Upper lobe of right lung (tissue), 1 donor: ENCODE measurements around the gene MAP3K9. TPM values are rescaled to one million over a fixed set of nuclear protein-coding genes. Genes with fewer than 3 reads are reported as not detected.

ENCODE experiments used
- ATAC-seq: fragments of 200-7000 bp; cut with Tn5 transposase; one replicate; pipeline ENCODE4 v1.9.1; 2020; ENCODE audit warnings: mild to moderate bottlenecking, moderate library complexity
- DNase-seq: peaks from one replicate; pipeline ENCODE4 v3.0.0-alpha.2; 2020
- H3K27ac ChIP-seq: fragments of 200-600 bp; one replicate; pipeline ENCODE4 v1.8.0; 2022
- H3K27me3 ChIP-seq: fragments of 200-600 bp; one replicate; pipeline ENCODE4 v1.8.0; 2022; ENCODE audit warnings: mild to moderate bottlenecking
- H3K36me3 ChIP-seq: fragments of 200-600 bp; one replicate; pipeline ENCODE4 v1.8.0; 2022
- H3K4me1 ChIP-seq: fragments of 200-600 bp; one replicate; pipeline ENCODE4 v1.8.0; 2022
- H3K4me3 ChIP-seq: fragments of 200-600 bp; one replicate; pipeline ENCODE4 v1.8.0; 2022; ENCODE audit warnings: mild to moderate bottlenecking
- H3K9me3 ChIP-seq: fragments of 200-600 bp; one replicate; pipeline ENCODE4 v1.8.0; 2022
- intact Hi-C: fragments of 100-400 bp; cut with DNase I; formaldehyde crosslinking; loops from one replicate; pipeline ENCODE4 v1.11.0; 2022
- total RNA-seq: library from RNA; stranded (reverse); fragmentation: NEBNext Ultra II Directional; extraction: Animal tissue kit (Norgen Biotek cat#: 25700); gene quantifications from one replicate; pipeline ENCODE4 v1.2.1, GENCODE V29; 2021
- TF ChIP-seq, protein P1 (sequence below): fragments of 200-600 bp; IDR thresholded peaks from one replicate; pipeline ENCODE4 v1.8.0; 2022; ENCODE audit warnings: antibody characterized with exemption
- donor health status: DM: no; HTN: yes; CAD: no; lungs with severe emphysema.

Gene MAP3K9
- total RNA-seq, 1 donor from 2014 or later, result 12.0 TPM

DNA sequence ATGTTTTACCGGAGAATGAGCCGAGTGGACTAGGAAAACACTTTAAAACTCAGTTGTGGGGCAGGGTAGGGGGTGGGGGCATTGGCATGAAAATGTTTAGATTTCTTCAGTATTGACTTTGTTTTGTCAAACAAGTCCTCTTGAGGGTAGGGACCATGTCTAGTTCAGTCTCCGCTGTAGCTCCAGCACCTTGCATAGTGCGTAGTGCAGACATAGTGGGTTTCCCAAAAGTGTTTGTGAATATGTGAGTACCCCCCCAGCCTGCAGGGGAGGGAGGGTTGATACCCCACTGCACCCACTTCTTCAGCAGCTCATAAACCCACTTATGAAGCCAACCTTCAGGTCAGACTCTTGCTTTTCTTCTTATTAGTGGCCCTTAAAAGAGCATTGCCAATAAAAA lies 96.2 kb downstream of the MAP3K9 start:
- Histone ChIP-seq H3K4me1 (peaks cover 17% of the 10 kb centered on the region), H3K4me3 (no peak overlapping the region), H3K27ac (no peak overlapping the region), H3K9me3 (no peaks in the 10 kb centered on the region), H3K27me3 (no peaks in the 10 kb centered on the region), H3K36me3 (no peaks in the 10 kb centered on the region)
- no peak for DNase-seq
- intact Hi-C loops, result no loop called here
- no peak for ATAC-seq
- TF ChIP-seq, protein P1, sequence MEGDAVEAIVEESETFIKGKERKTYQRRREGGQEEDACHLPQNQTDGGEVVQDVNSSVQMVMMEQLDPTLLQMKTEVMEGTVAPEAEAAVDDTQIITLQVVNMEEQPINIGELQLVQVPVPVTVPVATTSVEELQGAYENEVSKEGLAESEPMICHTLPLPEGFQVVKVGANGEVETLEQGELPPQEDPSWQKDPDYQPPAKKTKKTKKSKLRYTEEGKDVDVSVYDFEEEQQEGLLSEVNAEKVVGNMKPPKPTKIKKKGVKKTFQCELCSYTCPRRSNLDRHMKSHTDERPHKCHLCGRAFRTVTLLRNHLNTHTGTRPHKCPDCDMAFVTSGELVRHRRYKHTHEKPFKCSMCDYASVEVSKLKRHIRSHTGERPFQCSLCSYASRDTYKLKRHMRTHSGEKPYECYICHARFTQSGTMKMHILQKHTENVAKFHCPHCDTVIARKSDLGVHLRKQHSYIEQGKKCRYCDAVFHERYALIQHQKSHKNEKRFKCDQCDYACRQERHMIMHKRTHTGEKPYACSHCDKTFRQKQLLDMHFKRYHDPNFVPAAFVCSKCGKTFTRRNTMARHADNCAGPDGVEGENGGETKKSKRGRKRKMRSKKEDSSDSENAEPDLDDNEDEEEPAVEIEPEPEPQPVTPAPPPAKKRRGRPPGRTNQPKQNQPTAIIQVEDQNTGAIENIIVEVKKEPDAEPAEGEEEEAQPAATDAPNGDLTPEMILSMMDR, result no peak

DNA sequence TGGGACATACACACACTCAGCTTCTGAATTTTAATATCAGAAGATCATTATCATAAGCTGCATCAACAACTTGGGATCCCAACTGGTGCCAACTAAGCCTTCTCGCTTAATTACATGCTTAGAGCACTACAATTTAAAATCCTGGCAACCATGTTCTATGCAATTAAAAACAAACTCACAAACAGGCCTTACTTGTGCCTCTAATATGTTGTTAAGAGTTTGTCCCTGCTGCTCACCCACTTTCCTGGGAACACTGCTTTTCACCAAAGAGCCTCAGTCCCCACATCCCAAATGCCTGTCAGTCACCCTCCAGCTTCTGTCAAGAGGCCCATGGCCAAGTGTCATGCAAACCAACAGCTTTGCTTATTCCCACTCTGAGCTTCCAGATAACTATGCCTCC lies 97.9 kb downstream of the MAP3K9 start:
- no peak for DNase-seq
- no peak for ATAC-seq
- TF ChIP-seq, protein P1, result no peak
- Histone ChIP-seq H3K9me3 (no peaks in the 10 kb centered on the region), H3K36me3 (no peaks in the 10 kb centered on the region), H3K4me3 (no peak overlapping the region), H3K27me3 (no peaks in the 10 kb centered on the region), H3K4me1 (peaks cover 13% of the 10 kb centered on the region), H3K27ac (no peak overlapping the region)
- intact Hi-C loops, result no loop called here

DNA sequence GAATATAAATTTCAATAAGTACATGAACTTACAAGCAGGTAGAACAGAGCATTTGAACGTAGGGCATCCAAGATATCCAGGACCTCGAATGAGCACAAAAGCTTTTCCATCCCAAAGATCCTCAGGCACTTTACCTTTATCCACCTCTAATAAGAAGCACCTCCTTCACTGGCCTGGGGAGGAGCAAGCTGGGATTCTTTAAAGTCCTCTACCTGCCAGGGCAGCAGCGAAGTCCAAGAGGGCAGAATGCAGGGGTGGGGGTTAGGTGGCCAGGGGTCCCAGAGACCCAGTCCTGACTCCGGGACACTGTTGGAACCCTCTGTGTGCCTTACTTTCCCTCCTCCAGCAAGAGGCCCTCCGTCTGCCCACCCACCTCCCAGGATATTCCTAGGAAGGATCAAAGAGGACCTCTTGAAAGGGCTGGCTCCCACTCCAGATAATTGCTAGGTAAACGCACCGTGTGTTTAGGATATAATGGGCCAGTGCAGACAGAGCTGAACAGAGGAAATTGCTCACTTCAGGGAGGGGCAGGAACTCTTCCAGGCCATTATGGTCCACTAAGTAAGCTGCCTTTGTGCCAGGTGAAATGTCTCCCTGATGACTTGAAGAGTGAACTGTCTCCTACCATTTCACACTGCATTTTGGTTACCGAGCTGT lies 99.5 kb downstream of the MAP3K9 start:
- Histone ChIP-seq H3K9me3 (no peaks in the 10 kb centered on the region), H3K4me1 (peaks cover 13% of the 10 kb centered on the region), H3K27ac (no peak overlapping the region), H3K36me3 (no peaks in the 10 kb centered on the region), H3K4me3 (no peak overlapping the region), H3K27me3 (no peaks in the 10 kb centered on the region)
- peak; percentile 78 for ATAC-seq
- TF ChIP-seq, protein P1, result no peak
- intact Hi-C loops, result no loop called here
- no peak for DNase-seq

DNA sequence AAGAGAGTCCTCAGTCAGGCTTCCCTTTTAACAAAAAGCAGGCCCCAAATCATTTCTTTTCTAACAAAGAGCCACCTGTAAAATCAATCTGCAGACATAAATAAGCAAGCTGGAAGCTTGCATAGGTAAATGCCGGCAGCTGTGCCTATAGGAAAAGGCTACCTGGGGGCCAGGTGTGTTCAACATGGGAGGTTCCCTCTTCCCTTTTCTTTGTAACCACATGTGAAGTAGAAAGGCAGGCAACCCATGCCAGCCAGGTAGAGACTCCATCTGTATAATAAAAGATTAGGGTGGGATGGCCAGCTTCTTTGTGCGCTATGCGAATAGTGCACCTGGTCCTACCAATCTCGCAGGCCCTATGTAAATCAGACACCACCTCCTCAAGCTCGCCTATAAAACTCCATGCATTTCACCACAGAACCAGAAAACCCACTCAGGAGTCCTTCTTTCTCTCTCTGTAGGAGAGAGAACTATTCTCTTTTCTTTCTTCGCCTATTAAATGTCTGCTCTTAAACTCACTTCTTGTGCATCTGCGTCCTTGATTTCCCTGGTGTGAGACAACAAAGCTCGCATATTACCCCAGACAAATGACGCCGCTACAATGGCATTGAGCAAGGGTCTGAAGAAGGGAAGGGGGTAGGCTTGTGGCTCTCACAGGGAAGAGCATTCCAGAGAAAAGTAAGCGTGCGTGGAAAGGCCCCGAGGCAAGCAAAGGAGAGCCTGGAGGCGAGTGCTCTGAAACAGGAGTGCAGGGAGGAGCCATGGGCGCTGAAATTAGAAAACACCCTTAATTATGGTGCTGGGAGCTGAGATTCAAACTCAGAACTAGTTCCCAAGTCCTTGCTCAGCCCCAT lies 100.4 kb downstream of the MAP3K9 start:
- no peaks in the 10 kb centered on the region for H3K9me3 ChIP-seq
- no peak overlapping the region for H3K27ac ChIP-seq
- no peaks in the 10 kb centered on the region for H3K27me3 ChIP-seq
- ATAC-seq (no peak), DNase-seq (no peak)
- peaks cover 9% of the 10 kb centered on the region for H3K4me1 ChIP-seq
- no peaks in the 10 kb centered on the region for H3K36me3 ChIP-seq
- intact Hi-C loops, result no loop called here
- no peak overlapping the region for H3K4me3 ChIP-seq
- TF ChIP-seq, protein P1, result no peak

DNA sequence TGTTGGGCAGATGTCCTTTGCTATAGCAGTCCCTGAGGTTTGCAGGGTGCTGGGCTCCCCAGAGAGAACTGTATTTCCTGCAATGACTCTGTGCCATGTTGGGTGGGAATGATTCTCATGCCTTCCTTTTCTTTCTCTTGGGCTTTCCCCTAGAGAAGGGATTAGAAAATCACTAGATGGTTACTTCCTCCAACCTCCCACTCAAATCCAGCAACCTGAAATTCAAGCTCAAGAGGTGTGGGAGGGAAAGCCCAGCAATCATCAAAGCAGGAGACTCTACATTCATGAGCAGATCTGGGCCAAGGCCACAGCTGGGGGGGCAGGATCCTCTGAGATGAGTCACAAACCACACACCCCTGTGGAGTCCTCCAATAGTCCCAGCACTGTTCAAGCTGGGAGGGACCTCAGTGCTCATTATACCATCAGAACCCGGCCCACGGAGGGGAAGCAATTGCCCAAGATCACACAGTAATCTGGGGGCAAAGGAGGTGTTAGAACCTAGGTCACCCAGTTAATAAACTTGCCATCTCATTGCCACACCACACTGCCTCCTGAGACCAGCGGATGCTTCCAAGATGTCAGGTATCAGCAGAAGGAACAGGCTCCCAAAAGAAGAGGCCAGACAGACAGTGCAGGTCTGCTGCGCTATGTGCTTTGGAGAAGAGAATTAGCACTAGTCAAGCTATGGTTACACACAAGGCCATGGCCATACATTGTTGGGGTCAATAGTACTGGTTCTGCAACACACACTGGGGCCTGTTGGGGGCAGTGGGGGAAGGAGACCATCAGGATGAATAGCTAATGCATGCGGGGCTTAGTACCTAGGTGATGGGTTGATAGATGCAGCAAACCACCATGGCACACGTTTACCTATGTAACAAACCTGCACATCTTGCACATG lies 101.9 kb downstream of the MAP3K9 start:
- Histone ChIP-seq H3K27me3 (no peaks in the 10 kb centered on the region), H3K9me3 (no peaks in the 10 kb centered on the region), H3K4me1 (no peaks in the 10 kb centered on the region), H3K27ac (no peak overlapping the region), H3K4me3 (no peak overlapping the region), H3K36me3 (no peaks in the 10 kb centered on the region)
- TF ChIP-seq, protein P1, result no peak
- DNase-seq, result no peak
- peak; percentile 69 for ATAC-seq
- intact Hi-C loops, result no loop called here
